HEK293 (cell line): ENCODE data around the gene PTCHD1.

Experiments
- CTCF ChIA-PET: fragments of 350-600 bp; formaldehyde crosslinking; extraction: SDS; loops from one replicate; lab custom pipeline; 2021; ENCODE audit warnings: antibody characterized with exemption; lab: Yijun Ruan, JAX
- POLR2A ChIA-PET: fragments of 300-600 bp; formaldehyde crosslinking; extraction: SDS; loops from one replicate; lab custom pipeline; 2020; ENCODE audit warnings: antibody characterized with exemption, inconsistent platforms; lab: Yijun Ruan, JAX
- H3K27ac ChIP-seq: fragments of 200-500 bp; sonication (Bioruptor generic); 2 replicates; pipeline ENCODE4 v1.5.1; 2014; ENCODE audit warnings: low read depth, low read length, control low read depth, inconsistent platforms; ENCODE audit errors: extremely low read depth
- H3K36me3 ChIP-seq, 2 experiments: fragments of 200-500 bp in 1 of 2; sonication (Bioruptor generic) in 1 of 2; 1 replicate in 1 of 2; 2 replicates in 1 of 2; pipeline ENCODE4 v1.5.1; 2014 to 2017; ENCODE audit warnings: inconsistent platforms in 2 of 2, low read length in 2 of 2; ENCODE audit not compliant: control insufficient read depth in 2 of 2, insufficient read depth in 1 of 2
- H3K4me1 ChIP-seq: fragments of 200-500 bp; sonication (Bioruptor generic); 2 replicates; pipeline ENCODE4 v1.5.1; 2014; ENCODE audit warnings: mild to moderate bottlenecking, low read length, inconsistent platforms; ENCODE audit not compliant: control insufficient read depth, insufficient read depth
- H3K4me3 ChIP-seq: 2 replicates; pipeline ENCODE4 v1.5.1; 2011; ENCODE audit warnings: low read depth, mild to moderate bottlenecking, control low read depth, low read length, moderate library complexity
- H3K9me3 ChIP-seq: fragments of 200-500 bp; sonication (Bioruptor generic); 2 replicates; pipeline ENCODE4 v1.5.1; 2014; ENCODE audit warnings: low read depth, low read length, inconsistent platforms; ENCODE audit not compliant: control insufficient read depth, insufficient read depth
- BCL11B ChIP-seq: fragments of 450-650 bp; formaldehyde crosslinking; IDR thresholded peaks from 2 replicates; pipeline ENCODE4 v1.5.1; 2016; ENCODE audit warnings: low read depth, missing biosample characterization, missing genetic modification characterization
- OSR2 ChIP-seq: fragments of 450-650 bp; formaldehyde crosslinking; IDR thresholded peaks from 2 replicates; pipeline ENCODE4 v1.5.1; 2016; ENCODE audit warnings: missing biosample characterization, missing genetic modification characterization
- OVOL3 ChIP-seq: fragments of 450-650 bp; formaldehyde crosslinking; IDR thresholded peaks from 2 replicates; pipeline ENCODE4 v1.5.1; 2016; ENCODE audit warnings: missing biosample characterization, missing genetic modification characterization
- TCF7L2 ChIP-seq: IDR thresholded peaks from 2 replicates; pipeline ENCODE4 v1.6.1; 2011; ENCODE audit warnings: low read depth, mild to moderate bottlenecking, inconsistent platforms, low read length, moderate library complexity, borderline replicate concordance
- ZBTB17 ChIP-seq: fragments of 450-650 bp; formaldehyde crosslinking; IDR thresholded peaks from 2 replicates; pipeline ENCODE4 v1.5.1; 2016; ENCODE audit warnings: missing biosample characterization, missing genetic modification characterization
- ZFP37 ChIP-seq: fragments of 450-650 bp; formaldehyde crosslinking; IDR thresholded peaks from 2 replicates; pipeline ENCODE4 v1.5.1; 2016; ENCODE audit warnings: missing biosample characterization, missing genetic modification characterization
- ZNF138 ChIP-seq: fragments of 450-650 bp; formaldehyde crosslinking; IDR thresholded peaks from 2 replicates; pipeline ENCODE4 v1.5.1; 2016; ENCODE audit warnings: missing biosample characterization, missing genetic modification characterization, borderline replicate concordance
- ZNF169 ChIP-seq: fragments of 450-650 bp; formaldehyde crosslinking; IDR thresholded peaks from 2 replicates; pipeline ENCODE4 v1.5.1; 2016; ENCODE audit warnings: missing biosample characterization, missing genetic modification characterization
- ZNF174 ChIP-seq: fragments of 450-650 bp; formaldehyde crosslinking; IDR thresholded peaks from 2 replicates; pipeline ENCODE4 v1.5.0; 2017; ENCODE audit warnings: missing biosample characterization, mild to moderate bottlenecking, missing genetic modification characterization
- ZNF211 ChIP-seq: fragments of 450-650 bp; formaldehyde crosslinking; IDR thresholded peaks from 2 replicates; pipeline ENCODE4 v1.5.1; 2016; ENCODE audit warnings: low read depth, missing biosample characterization, missing genetic modification characterization
- ZNF292 ChIP-seq: fragments of 450-650 bp; formaldehyde crosslinking; IDR thresholded peaks from 2 replicates; pipeline ENCODE4 v1.5.1; 2016; ENCODE audit warnings: low read depth, missing biosample characterization, missing genetic modification characterization, borderline replicate concordance
- ZNF362 ChIP-seq: fragments of 450-650 bp; formaldehyde crosslinking; IDR thresholded peaks from 2 replicates; pipeline ENCODE4 v1.5.1; 2016; ENCODE audit warnings: missing biosample characterization, missing genetic modification characterization
- ZNF404 ChIP-seq: fragments of 450-650 bp; formaldehyde crosslinking; IDR thresholded peaks from 2 replicates; pipeline ENCODE4 v1.5.1; 2017; ENCODE audit warnings: missing biosample characterization, missing genetic modification characterization
- ZNF416 ChIP-seq: fragments of 450-650 bp; formaldehyde crosslinking; IDR thresholded peaks from 2 replicates; pipeline ENCODE4 v1.5.1; 2016; ENCODE audit warnings: missing biosample characterization, missing genetic modification characterization
- ZNF529 ChIP-seq: fragments of 450-650 bp; formaldehyde crosslinking; IDR thresholded peaks from 2 replicates; pipeline ENCODE4 v1.5.1; 2017; ENCODE audit warnings: missing genetic modification characterization, missing biosample characterization; ENCODE audit not compliant: insufficient replicate concordance
- ZNF555 ChIP-seq: fragments of 450-650 bp; formaldehyde crosslinking; conservative IDR thresholded peaks from 2 replicates; pipeline ENCODE4 v1.5.1; 2017; ENCODE audit warnings: missing biosample characterization, mild to moderate bottlenecking, missing genetic modification characterization, inconsistent platforms
- ZNF558 ChIP-seq: fragments of 450-650 bp; formaldehyde crosslinking; IDR thresholded peaks from 2 replicates; pipeline ENCODE4 v1.5.1; 2016; ENCODE audit warnings: missing biosample characterization, missing genetic modification characterization
- ZNF561 ChIP-seq: fragments of 450-650 bp; IDR thresholded peaks from 2 replicates; pipeline ENCODE4 v1.5.1; 2018; ENCODE audit warnings: missing biosample characterization, missing genetic modification characterization, borderline replicate concordance
- ZNF585B ChIP-seq: fragments of 450-650 bp; formaldehyde crosslinking; IDR thresholded peaks from 2 replicates; pipeline ENCODE4 v1.5.1; 2016; ENCODE audit warnings: missing biosample characterization, missing genetic modification characterization
- ZNF596 ChIP-seq: fragments of 450-650 bp; IDR thresholded peaks from 2 replicates; pipeline ENCODE4 v1.5.0; 2018; ENCODE audit warnings: missing biosample characterization, mild to moderate bottlenecking, missing genetic modification characterization, moderate library complexity
- ZNF621 ChIP-seq: fragments of 450-650 bp; formaldehyde crosslinking; IDR thresholded peaks from 2 replicates; pipeline ENCODE4 v1.5.1; 2017; ENCODE audit warnings: missing biosample characterization, missing genetic modification characterization
- ZNF645 ChIP-seq: fragments of 450-650 bp; formaldehyde crosslinking; IDR thresholded peaks from 2 replicates; pipeline ENCODE4; 2016; ENCODE audit warnings: missing biosample characterization, missing genetic modification characterization
- ZNF660 ChIP-seq: fragments of 450-650 bp; IDR thresholded peaks from 2 replicates; pipeline ENCODE4 v1.5.1; 2018; ENCODE audit warnings: missing biosample characterization, mild to moderate bottlenecking, missing genetic modification characterization
- ZNF707 ChIP-seq: fragments of 450-650 bp; formaldehyde crosslinking; IDR thresholded peaks from 2 replicates; pipeline ENCODE4 v1.5.1; 2016; ENCODE audit warnings: missing biosample characterization, missing genetic modification characterization
- ZSCAN18 ChIP-seq: fragments of 450-650 bp; formaldehyde crosslinking; IDR thresholded peaks from 2 replicates; pipeline ENCODE4 v1.5.1; 2016; ENCODE audit warnings: missing biosample characterization, missing genetic modification characterization
- ZSCAN23 ChIP-seq: fragments of 450-650 bp; formaldehyde crosslinking; IDR thresholded peaks from 2 replicates; pipeline ENCODE4 v1.5.1; 2016; ENCODE audit warnings: missing biosample characterization, missing genetic modification characterization
- TF ChIP-seq, protein P1 (sequence below): fragments of 450-650 bp; formaldehyde crosslinking; IDR thresholded peaks from 2 replicates; pipeline ENCODE4 v1.5.1; 2017; ENCODE audit warnings: missing biosample characterization, missing genetic modification characterization

PTCHD1 gene

GRCh38 chrX:23287191-23287725 is 47.4 kb upstream of the PTCHD1 start:
- Histone ChIP-seq H3K27ac (no peak overlapping the region), H3K9me3 (no peaks in the 10 kb centered on the region), H3K4me1 (no peaks in the 10 kb centered on the region), H3K36me3 (no peaks in the 10 kb centered on the region), H3K4me3 (no peak overlapping the region)
- no peak for TF ChIP-seq ZNF416 (tag by site-specific recombination)
- TF ChIP-seq ZNF404 (tag by site-specific recombination) = no peak
- TF ChIP-seq ZNF596 (tag by site-specific recombination) = no peak
- no peak for TF ChIP-seq OSR2
- no peak for TF ChIP-seq ZNF621
- TF ChIP-seq TCF7L2 = no peak
- TF ChIP-seq, protein P1, sequence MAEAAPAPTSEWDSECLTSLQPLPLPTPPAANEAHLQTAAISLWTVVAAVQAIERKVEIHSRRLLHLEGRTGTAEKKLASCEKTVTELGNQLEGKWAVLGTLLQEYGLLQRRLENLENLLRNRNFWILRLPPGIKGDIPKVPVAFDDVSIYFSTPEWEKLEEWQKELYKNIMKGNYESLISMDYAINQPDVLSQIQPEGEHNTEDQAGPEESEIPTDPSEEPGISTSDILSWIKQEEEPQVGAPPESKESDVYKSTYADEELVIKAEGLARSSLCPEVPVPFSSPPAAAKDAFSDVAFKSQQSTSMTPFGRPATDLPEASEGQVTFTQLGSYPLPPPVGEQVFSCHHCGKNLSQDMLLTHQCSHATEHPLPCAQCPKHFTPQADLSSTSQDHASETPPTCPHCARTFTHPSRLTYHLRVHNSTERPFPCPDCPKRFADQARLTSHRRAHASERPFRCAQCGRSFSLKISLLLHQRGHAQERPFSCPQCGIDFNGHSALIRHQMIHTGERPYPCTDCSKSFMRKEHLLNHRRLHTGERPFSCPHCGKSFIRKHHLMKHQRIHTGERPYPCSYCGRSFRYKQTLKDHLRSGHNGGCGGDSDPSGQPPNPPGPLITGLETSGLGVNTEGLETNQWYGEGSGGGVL (tag by site-specific recombination) = no peak
- TF ChIP-seq ZNF211 (tag by site-specific recombination) = no peak
- TF ChIP-seq BCL11B = no peak
- no peak for TF ChIP-seq ZNF645 (tag by site-specific recombination)
- no peak for TF ChIP-seq ZNF558 (tag by site-specific recombination)
- no peak for TF ChIP-seq ZSCAN18 (tag by site-specific recombination)
- ChIA-PET POLR2A (no interaction called here), CTCF (interaction anchor here (0.6 kb wide), 1 partner anchor 30 kb away, joined by 3 read pairs; no protein-coding TSS in a partner anchor)

DNA sequence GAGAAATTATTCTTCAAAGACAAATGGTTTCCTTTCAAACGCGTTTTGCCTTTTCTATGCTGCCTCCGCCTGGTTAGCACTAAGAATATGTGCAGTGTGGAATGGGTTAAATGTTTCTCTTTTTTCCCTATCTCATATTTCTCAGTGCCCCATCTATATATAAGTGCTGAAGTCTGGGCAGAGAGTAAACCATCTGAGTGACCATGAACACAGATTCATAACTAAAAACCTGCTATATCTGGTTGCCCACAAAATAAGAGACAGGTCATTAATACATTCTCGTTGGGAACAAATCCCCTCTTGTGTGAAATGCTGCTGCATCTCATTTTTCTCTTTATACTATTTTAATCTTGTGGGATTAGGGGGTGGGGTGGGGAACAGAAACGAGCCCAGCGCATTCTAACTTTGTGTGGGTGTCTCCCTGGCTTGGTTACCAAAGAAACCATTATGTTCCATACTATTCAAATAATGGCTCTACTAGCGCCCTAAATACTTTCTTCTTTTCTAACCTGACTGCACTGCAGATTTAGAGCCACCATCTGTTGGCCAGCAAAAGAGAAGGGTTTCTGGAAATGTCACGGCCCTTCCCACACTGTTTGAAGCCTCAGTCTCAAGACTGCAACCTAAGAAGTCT is 42.2 kb upstream of the PTCHD1 start:
- CTCF ChIA-PET = no interaction called here
- no peaks in the 10 kb centered on the region for H3K4me1 ChIP-seq
- H3K9me3 ChIP-seq = no peaks in the 10 kb centered on the region
- no peak overlapping the region for H3K27ac ChIP-seq
- H3K36me3 ChIP-seq = no peaks in the 10 kb centered on the region
- H3K4me3 ChIP-seq = no peak overlapping the region
- TF ChIP-seq ZNF707 (tag by site-specific recombination) (no peak), ZNF292 (tag by site-specific recombination) (no peak)
- POLR2A ChIA-PET = no interaction called here

DNA sequence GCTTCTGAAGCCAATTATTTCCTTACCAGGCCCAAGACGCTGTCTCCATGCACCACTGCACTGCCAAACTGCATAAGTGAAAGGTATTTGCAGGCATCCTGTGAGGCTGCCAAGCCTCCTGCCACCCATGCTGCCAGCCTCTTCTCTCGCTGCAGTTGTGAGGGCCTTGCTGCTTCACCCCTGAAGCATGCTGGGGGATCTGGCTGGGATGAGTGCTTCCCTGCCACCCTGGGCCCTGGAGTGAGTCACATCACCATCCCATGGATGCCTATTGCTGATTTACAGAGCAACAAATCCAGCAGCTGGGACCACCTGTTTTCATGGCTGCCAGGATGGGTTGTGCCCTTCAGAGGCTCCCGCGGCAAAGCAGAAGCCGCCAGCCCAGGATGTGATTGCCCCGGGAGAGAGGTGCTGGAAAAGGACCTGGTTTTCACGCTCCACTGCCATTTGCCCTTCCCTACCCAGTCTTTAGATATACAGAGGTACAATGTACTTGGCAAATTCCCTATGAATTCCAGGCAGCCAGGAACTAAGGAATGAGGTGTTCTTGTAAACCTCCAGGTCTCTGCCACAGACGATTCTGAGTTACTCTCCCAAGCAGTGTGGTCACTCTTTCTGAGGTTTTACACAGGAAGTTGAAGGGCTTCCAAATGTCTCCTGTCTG is 41.5 kb upstream of the PTCHD1 start:
- Histone ChIP-seq H3K4me3 (no peak overlapping the region), H3K27ac (no peak overlapping the region), H3K4me1 (no peaks in the 10 kb centered on the region), H3K36me3 (no peaks in the 10 kb centered on the region), H3K9me3 (no peaks in the 10 kb centered on the region)
- ChIA-PET POLR2A (no interaction called here), CTCF (no interaction called here)
- TF ChIP-seq ZFP37 (no peak), BCL11B (no peak), OVOL3 (tag by site-specific recombination) (no peak), ZNF169 (tag by site-specific recombination) (no peak), ZNF585B (tag by site-specific recombination) (no peak), ZSCAN23 (tag by site-specific recombination) (no peak), ZBTB17 (tag by site-specific recombination) (no peak), ZNF660 (tag by site-specific recombination) (no peak), ZNF529 (tag by site-specific recombination) (no peak), ZNF174 (tag by site-specific recombination) (no peak), ZNF555 (tag by site-specific recombination) (no peak), ZNF138 (tag by site-specific recombination) (no peak), ZNF362 (tag by site-specific recombination) (no peak), ZNF561 (no peak)
